HG03469 (cell line): Measurements from ENCODE around the gene TMEM233.
"Not testable (repeated sequence)": the region's sequence is repeated elsewhere in the genome, so short reads cannot be mapped to it uniquely, and the experiment has no call there.

Experiments used
- ATAC-seq: cut with Tn5 transposase; IDR thresholded peaks from one replicate; pipeline ENCODE4 v1.9.1; 2021; ENCODE audit warnings: mild to moderate bottlenecking, moderate library complexity, moderate number of reproducible peaks; ENCODE audit not compliant: unreplicated experiment

Gene TMEM233

GRCh38 chr12:119652665-119653064 is 59.1 kb downstream of the TMEM233 start:
- ATAC-seq: no peak

GRCh38 chr12:119657001-119657400 is 63.4 kb downstream of the TMEM233 start:
- ATAC-seq: not testable (repeated sequence)

GRCh38 chr12:119658166-119658565 is 64.6 kb downstream of the TMEM233 start:
- not testable (repeated sequence) for ATAC-seq

- no peak for ATAC-seq
Measured at GRCh38 chr12:119659289-119659897, 65.8 kb downstream of the TMEM233 start.

GRCh38 chr12:119660076-119660475 is 66.5 kb downstream of the TMEM233 start:
- no peak for ATAC-seq

GRCh38 chr12:119661882-119662281 is 68.3 kb downstream of the TMEM233 start:
- no peak for ATAC-seq

GRCh38 chr12:119664642-119665041 is 71.1 kb downstream of the TMEM233 start:
- no peak for ATAC-seq

- ATAC-seq: no peak
Measured at GRCh38 chr12:119665164-119665929, 71.8 kb downstream of the TMEM233 start.

GRCh38 chr12:119666226-119666795 is 72.7 kb downstream of the TMEM233 start:
- ATAC-seq: no peak

- no peak for ATAC-seq
Measured at GRCh38 chr12:119666900-119667576, 73.5 kb downstream of the TMEM233 start.

- ATAC-seq: peak; percentile 78
Measured at GRCh38 chr12:119667577-119668323, 74.2 kb downstream of the TMEM233 start, which contains the start of gene PRKAB1. TSS of gene PRKAB1 (plus strand) at chr12:119668133. CDS start at chr12:119668245, 112 bp downstream.

- no peak for ATAC-seq
Measured at GRCh38 chr12:119668324-119668841, 74.8 kb downstream of the TMEM233 start.

- ATAC-seq: no peak
Measured at GRCh38 chr12:119669744-119670472, 76.3 kb downstream of the TMEM233 start.

GRCh38 chr12:119671070-119671469 is 77.5 kb downstream of the TMEM233 start:
- ATAC-seq: no peak

GRCh38 chr12:119672194-119672593 is 78.6 kb downstream of the TMEM233 start:
- no peak for ATAC-seq

- ATAC-seq: no peak
Measured at GRCh38 chr12:119673634-119674033, 80.1 kb downstream of the TMEM233 start.

- ATAC-seq: no peak
Measured at GRCh38 chr12:119674560-119674959, 81.0 kb downstream of the TMEM233 start.

- ATAC-seq: no peak
Measured at GRCh38 chr12:119676022-119676421, 82.4 kb downstream of the TMEM233 start.

GRCh38 chr12:119676573-119676972 is 83.0 kb downstream of the TMEM233 start:
- no peak for ATAC-seq

- no peak for ATAC-seq
Measured at GRCh38 chr12:119678459-119678858, 84.9 kb downstream of the TMEM233 start.
